Pancreas (tissue), 10 donors: Measurements from ENCODE around the gene NANOG. TPM values are rescaled to one million over a fixed set of nuclear protein-coding genes. Genes with fewer than 3 reads are reported as not detected.
A peak's percentile ranks its signal among the peaks of the same experiment; 100 is the strongest.
"Not testable (repeated sequence)": the region's sequence is repeated elsewhere in the genome, so short reads cannot be mapped to it uniquely, and the experiment has no call there.

Experiments
- ATAC-seq, 4 donors: fragments of 200-7000 bp; cut with Tn5 transposase; one replicate each; pipeline versions ENCODE4 v1.8.0 to v1.9.1; 2020; ENCODE audit warnings: mild to moderate bottlenecking in 4 of 4, moderate library complexity in 4 of 4
- DNase-seq, 6 donors: peaks; one replicate each; pipeline ENCODE4 v3.0.0-alpha.2; 2020
- FAIRE-seq: peaks from 2 replicates; lab custom pipeline; 2012; peaks lifted over from hg19 to GRCh38; lab: Jason Lieb, UNC
- H3K27ac ChIP-seq, 4 donors: fragments of 200-600 bp; sonication (generic); 1 replicate in 3 of 4; 2 replicates in 1 of 4; pipeline versions ENCODE4 v1.5.0 to v1.8.0; 2020
- H3K27me3 ChIP-seq, 4 donors: fragments of 200-600 bp; one replicate each; pipeline ENCODE4 v1.8.0; 2021
- H3K36me3 ChIP-seq, 3 donors: fragments of 200-600 bp; sonication (generic) in 1 of 3; one replicate each; pipeline versions ENCODE4 v1.5.0 to v1.8.0; 2020 to 2021
- H3K4me1 ChIP-seq, 3 donors: fragments of 200-600 bp; one replicate each; pipeline ENCODE4 v1.8.0; 2021
- H3K4me3 ChIP-seq, 4 donors: fragments of 200-600 bp; sonication (generic) in 2 of 4; one replicate each; pipeline versions ENCODE4 v1.5.0 to v1.8.0; 2020 to 2021
- H3K9me3 ChIP-seq, 4 donors: fragments of 200-600 bp; one replicate each; pipeline ENCODE4 v1.8.0; 2021
- CTCF ChIP-seq, 4 donors: fragments of 200-600 bp; sonication (generic) in 3 of 4; IDR thresholded peaks; one replicate each; pipeline versions ENCODE4 v1.5.0 to v1.8.0; 2021; ENCODE audit warnings: antibody characterized with exemption in 4 of 4
- WGBS, 2 donors: extraction: QIAGEN DNeasy Blood & Tissue Kit; methylation state at CpG; one replicate each; pipeline ENCODE4 v1.1.7; 2013; 5-methylcytosine and 5-hydroxymethylcytosine counted together
- intact Hi-C, 3 donors: fragments of 100-400 bp; cut with DNase I; formaldehyde crosslinking; loops; one replicate each; pipeline versions ENCODE4 v1.11.1 to v1.14.2; 2022
- polyA plus RNA-seq, 2 donors: library from polyadenylated mRNA; stranded (reverse); fragments of 200-250 nt; gene quantifications; one replicate each; pipeline ENCODE4 v1.2.3, GENCODE V29; 2013
- total RNA-seq, 6 donors: library from RNA; stranded (reverse); fragmentation: NEBNext Ultra II Directional in 4 of 6; extraction: Animal tissue kit (Norgen Biotek cat#: 25700) in 4 of 6; gene quantifications; one replicate each; pipeline versions ENCODE4 v1.2.1 to v1.2.4, GENCODE V29; 2021 to 2023
- donor health status: healthy with polysubstance abuse.
- donor health status: DM: no; HTN: no; CAD: no; lungs with moderate emphysema.
- donor health status: DM: no; HTN: no; CAD: no.
- donor health status: control.
- donor health status: control.
- donor health status: Bipolar disorder and iron deficiency.
- donor health status: DM: yes; HTN: yes; CAD: no.
- donor health status: DM: no; HTN: no; CAD: no.
- donor health status: DM: no; HTN: no; CAD: no.
- donor health status: DM: yes; HTN: yes; CAD: no.

Gene NANOG
- total and polyA plus RNA-seq, 8 donors: 0.04 to 0.28 (median 0.09) TPM; not detected in 1

GRCh38 chr12:7844116-7844515 is 54.9 kb downstream of the NANOG start:
- Histone ChIP-seq H3K36me3 (no peaks in the 10 kb centered on the region), H3K4me1 (no peaks in the 10 kb centered on the region), H3K27me3 (no peaks in the 10 kb centered on the region), H3K4me3 (no peak overlapping the region), H3K27ac (no peak overlapping the region), H3K9me3 (no peaks in the 10 kb centered on the region)
- intact Hi-C loops: no loop called here
- no peak for ATAC-seq
- no peak for FAIRE-seq
- no peak for DNase-seq
- TF ChIP-seq CTCF (IDR thresholded peaks at IDR 0.05): no peak
- WGBS, 2 donors: 79 to 84% methylated on average over 5 of the region's 5 CpGs

DNA sequence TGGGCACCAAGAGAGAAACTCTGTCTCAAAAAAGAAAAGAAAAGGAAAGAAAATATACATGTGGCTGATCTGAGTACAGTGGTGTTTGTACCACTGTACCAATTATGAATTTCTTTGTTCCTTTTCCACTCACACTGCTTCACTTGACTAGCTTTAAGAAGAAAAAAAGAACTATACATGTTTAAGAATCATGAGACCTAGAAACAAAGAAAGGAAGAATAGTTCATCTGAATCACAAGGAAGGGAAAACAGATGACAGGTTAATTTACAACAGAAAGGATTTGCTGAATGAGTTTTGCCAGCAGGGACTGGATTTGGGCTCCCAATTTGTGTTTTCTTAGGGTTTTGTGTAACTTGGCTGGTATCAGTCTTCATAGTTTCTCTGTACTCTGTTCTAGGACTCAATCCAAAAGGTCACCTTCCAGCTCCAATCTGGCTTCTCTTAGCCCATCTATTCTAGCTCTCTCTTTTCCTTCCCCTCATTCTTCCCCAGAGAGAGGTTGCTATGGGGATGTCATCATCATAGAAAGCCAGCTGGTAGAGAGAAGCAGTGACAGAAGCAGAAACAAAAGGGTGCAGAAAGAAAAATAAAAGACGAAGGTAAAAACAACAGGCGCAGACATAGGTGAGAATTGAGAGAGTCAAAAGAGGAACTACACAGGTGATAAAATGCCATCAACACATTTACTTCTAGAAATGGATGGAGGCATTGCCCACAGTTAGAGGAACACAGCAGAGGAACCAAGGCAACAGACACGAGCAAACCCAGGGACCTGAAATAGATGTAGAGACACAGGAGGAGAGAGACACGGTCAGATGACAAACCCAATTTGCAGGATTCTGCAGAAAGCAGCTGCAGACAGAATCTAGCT is 58.3 kb downstream of the NANOG start:
- 58 to 61% methylated on average over 2 of the region's 4 CpGs for WGBS, 2 donors
- H3K9me3 ChIP-seq, H3K4me1 ChIP-seq, H3K36me3 ChIP-seq, H3K4me3 ChIP-seq, FAIRE-seq, H3K27me3 ChIP-seq, intact Hi-C loops, DNase-seq, H3K27ac ChIP-seq: not testable (repeated sequence)
- ATAC-seq: peak in 2 of 4 donors; percentile 11 to 40

GRCh38 chr12:7848098-7848422 is 58.9 kb downstream of the NANOG start:
- H3K27ac ChIP-seq, H3K4me1 ChIP-seq, ATAC-seq, H3K9me3 ChIP-seq, DNase-seq, H3K27me3 ChIP-seq, FAIRE-seq, intact Hi-C loops, H3K4me3 ChIP-seq, H3K36me3 ChIP-seq: not testable (repeated sequence)
- 40 to 41% methylated on average over 2 of the region's 2 CpGs for WGBS, 2 donors

Other genes starting within 250 kb of the NANOG start
- gene APOBEC1, start 123.5 kb upstream of the NANOG start, total RNA-seq: under 1 TPM in 1 of 6 donors, not detected in 5; 0.20 TPM
- gene APOBEC1, start 123.5 kb upstream of the NANOG start, polyA plus RNA-seq: not detected
- gene GDF3, start 93.6 kb upstream of the NANOG start, total RNA-seq: not detected
- under 1 TPM in 1 of 2 donors, not detected in 1; 0.07 TPM for gene GDF3, start 93.6 kb upstream of the NANOG start, polyA plus RNA-seq
- not detected for gene DPPA3, start 78.0 kb upstream of the NANOG start, total RNA-seq
- not detected for gene DPPA3, start 78.0 kb upstream of the NANOG start, polyA plus RNA-seq
- not detected for gene CLEC4C, start 42.0 kb upstream of the NANOG start, total RNA-seq
- not detected for gene CLEC4C, start 42.0 kb upstream of the NANOG start, polyA plus RNA-seq
- not detected for gene NANOGNB, start 24.2 kb upstream of the NANOG start, total RNA-seq
- not detected for gene NANOGNB, start 24.2 kb upstream of the NANOG start, polyA plus RNA-seq
- 1 to 10 TPM; 4.3 to 8.1 (median 6.1) TPM for gene SLC2A14, start 83.5 kb downstream of the NANOG start, total RNA-seq
- gene SLC2A14, start 83.5 kb downstream of the NANOG start, polyA plus RNA-seq: 1 to 10 TPM; 6.3 to 8.0 TPM
- gene SLC2A3, start 146.8 kb downstream of the NANOG start, total RNA-seq: 10 to 100 TPM in 2 of 6 donors, 1 to 10 TPM in 4; 2.8 to 28.5 (median 5.6) TPM
- 1 to 10 TPM; 1.9 to 6.3 TPM for gene SLC2A3, start 146.8 kb downstream of the NANOG start, polyA plus RNA-seq
- 10 to 100 TPM in 1 of 6 donors, 1 to 10 TPM in 5; 5.3 to 10.4 (median 6.9) TPM for gene FOXJ2, start 243.3 kb downstream of the NANOG start, total RNA-seq
- 1 to 10 TPM; 5.3 to 7.4 TPM for gene FOXJ2, start 243.3 kb downstream of the NANOG start, polyA plus RNA-seq